HG02885 (cell line): Measurements from ENCODE around the gene MRPL14.
"Not testable (repeated sequence)": the region's sequence is repeated elsewhere in the genome, so short reads cannot be mapped to it uniquely, and the experiment has no call there.

Experiments used
- ATAC-seq: cut with Tn5 transposase; IDR thresholded peaks from one replicate; pipeline ENCODE4 v1.9.1; 2021; ENCODE audit warnings: mild to moderate bottlenecking; ENCODE audit not compliant: unreplicated experiment, poor library complexity

MRPL14 gene

GRCh38 chr6:44104481-44105021 lies 22.7 kb downstream of the MRPL14 start:
- no peak for ATAC-seq

GRCh38 chr6:44102527-44102926 lies 24.7 kb downstream of the MRPL14 start:
- ATAC-seq: no peak

GRCh38 chr6:44101832-44102231 lies 25.4 kb downstream of the MRPL14 start:
- no peak for ATAC-seq

GRCh38 chr6:44100088-44100550 lies 27.1 kb downstream of the MRPL14 start:
- ATAC-seq: no peak

- no peak for ATAC-seq
Observed at GRCh38 chr6:44099192-44099591, 28.1 kb downstream of the MRPL14 start.

GRCh38 chr6:44097782-44098317 lies 29.4 kb downstream of the MRPL14 start:
- no peak for ATAC-seq

GRCh38 chr6:44096612-44097011 lies 30.6 kb downstream of the MRPL14 start:
- ATAC-seq: peak; percentile 64

GRCh38 chr6:44095243-44095623 lies 32.0 kb downstream of the MRPL14 start:
- ATAC-seq: not testable (repeated sequence)

- ATAC-seq: no peak
Observed at GRCh38 chr6:44094403-44095242, 32.6 kb downstream of the MRPL14 start.

GRCh38 chr6:44093750-44094402 lies 33.4 kb downstream of the MRPL14 start:
- no peak for ATAC-seq

GRCh38 chr6:44093066-44093465 lies 34.2 kb downstream of the MRPL14 start:
- ATAC-seq: no peak

- ATAC-seq: no peak
Observed at GRCh38 chr6:44091981-44092884, 35.0 kb downstream of the MRPL14 start.

GRCh38 chr6:44091356-44091755 lies 35.9 kb downstream of the MRPL14 start:
- ATAC-seq: not testable (repeated sequence)

GRCh38 chr6:44090465-44090864 lies 36.8 kb downstream of the MRPL14 start:
- ATAC-seq: no peak

- ATAC-seq: no peak
Observed at GRCh38 chr6:44088827-44089590, 38.2 kb downstream of the MRPL14 start.

- ATAC-seq: no peak
Observed at GRCh38 chr6:44087623-44088022, 39.6 kb downstream of the MRPL14 start.

- ATAC-seq: no peak
Observed at GRCh38 chr6:44086931-44087574, 40.2 kb downstream of the MRPL14 start.

- no peak for ATAC-seq
Observed at GRCh38 chr6:44085219-44085618, 42.0 kb downstream of the MRPL14 start.
